ENCODE results near the gene AGBL4. TPM values are rescaled to one million over a fixed set of nuclear protein-coding genes. Genes with fewer than 3 reads are reported as not detected.

AGBL4 gene
- total RNA-seq, 6 experiments from 2014 or later, result 0.06 to 1.8 (median 0.93) TPM

DNA sequence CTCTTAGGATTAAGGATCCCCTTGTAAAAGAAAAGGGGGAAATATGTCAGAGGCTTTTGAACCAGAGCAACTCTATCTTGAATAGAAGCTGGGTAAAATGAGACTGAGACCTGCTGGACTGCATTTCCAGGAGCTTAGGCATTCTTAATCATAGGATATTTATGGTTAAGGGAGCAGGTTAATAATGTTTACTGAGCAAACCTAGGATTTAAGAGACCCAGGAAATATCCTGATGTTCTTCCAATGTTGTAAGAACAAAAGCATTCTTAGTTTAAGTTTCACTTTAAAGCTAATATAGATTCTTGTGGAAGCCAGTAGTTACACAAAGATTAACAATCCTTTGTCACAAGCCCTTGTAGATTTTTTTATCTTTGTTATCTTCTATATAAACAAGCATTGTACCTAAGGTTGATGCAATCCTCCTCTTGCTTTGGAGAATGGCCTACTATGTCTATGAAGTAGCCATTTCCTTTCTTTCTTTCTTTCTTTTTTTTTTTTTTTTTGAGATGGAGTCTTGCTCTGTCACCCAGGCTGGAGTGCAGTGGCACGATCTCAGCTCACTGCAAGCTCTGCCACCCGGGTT, 676.9 kb downstream of the AGBL4 start:
- H3K27ac ChIP-seq, result no peak overlapping the region
- H3K4me1 ChIP-seq, result no peaks in the 10 kb centered on the region
- no peak overlapping the region for H3K4me3 ChIP-seq
- intact Hi-C loops (cut with DNase I), result no loop called here
- no peaks in the 10 kb centered on the region for H3K27me3 ChIP-seq
- TF ChIP-seq POLR2A (IDR thresholded peaks at IDR 0.05), result no peak
- TF ChIP-seq CTCF (IDR thresholded peaks at IDR 0.05), result no peak
- no peaks in the 10 kb centered on the region for H3K36me3 ChIP-seq
- H3K9me3 ChIP-seq, result no peaks in the 10 kb centered on the region
- no peak for DNase-seq
- no peak for ATAC-seq
- WGBS (ENCODE audit: insufficient coverage, low coverage, low lambda C conversion rate, missing lambda C conversion rate), result 20% methylated on average over 1 of the region's 2 CpGs

GRCh38 chr1:49340576-49340975, 683.2 kb downstream of the AGBL4 start:
- H3K36me3 ChIP-seq, result no peaks in the 10 kb centered on the region
- intact Hi-C loops (cut with DNase I), result no loop called here
- no peak for DNase-seq
- WGBS (ENCODE audit: insufficient coverage, low coverage, low lambda C conversion rate, missing lambda C conversion rate), result 67% methylated on average over 2 of the region's 2 CpGs
- H3K9me3 ChIP-seq, result no peaks in the 10 kb centered on the region
- H3K27ac ChIP-seq, result no peak overlapping the region
- no peaks in the 10 kb centered on the region for H3K4me1 ChIP-seq
- no peak overlapping the region for H3K4me3 ChIP-seq
- TF ChIP-seq POLR2A (IDR thresholded peaks at IDR 0.05) (no peak), CTCF (IDR thresholded peaks at IDR 0.05) (no peak)
- no peaks in the 10 kb centered on the region for H3K27me3 ChIP-seq
- ATAC-seq, result no peak

DNA sequence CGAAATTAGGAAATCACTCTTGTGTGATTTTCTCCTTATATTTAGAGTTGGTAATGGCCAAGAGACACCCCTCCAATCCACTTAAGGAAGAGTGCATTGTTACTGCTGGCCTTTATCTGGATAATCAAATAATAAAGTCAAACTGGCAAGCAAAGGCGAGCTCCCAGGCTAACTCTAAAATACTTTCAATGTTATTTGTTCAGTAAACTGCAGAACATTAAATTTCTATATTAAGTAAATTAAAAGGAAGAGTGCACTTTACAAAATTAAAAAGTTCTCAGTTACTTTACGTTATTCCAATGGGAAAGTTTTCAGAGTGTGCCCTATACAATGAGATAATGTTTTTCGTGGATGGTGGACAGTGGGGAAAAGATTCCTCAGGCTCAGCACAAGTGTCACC, 684.7 kb downstream of the AGBL4 start:
- no peak for ATAC-seq
- Histone ChIP-seq H3K27me3 (no peaks in the 10 kb centered on the region), H3K9me3 (no peaks in the 10 kb centered on the region), H3K4me1 (no peaks in the 10 kb centered on the region), H3K27ac (no peak overlapping the region), H3K36me3 (no peaks in the 10 kb centered on the region), H3K4me3 (no peak overlapping the region)
- 49% methylated on average over 4 of the region's 4 CpGs for WGBS (ENCODE audit: insufficient coverage, low coverage, low lambda C conversion rate, missing lambda C conversion rate)
- TF ChIP-seq CTCF (IDR thresholded peaks at IDR 0.05) (no peak), POLR2A (IDR thresholded peaks at IDR 0.05) (no peak)
- intact Hi-C loops (cut with DNase I), result no loop called here
- DNase-seq, result no peak

- ATAC-seq (no peak), DNase-seq (no peak)
- Histone ChIP-seq H3K4me3 (no peak overlapping the region), H3K9me3 (no peaks in the 10 kb centered on the region), H3K36me3 (no peaks in the 10 kb centered on the region), H3K27me3 (no peaks in the 10 kb centered on the region), H3K4me1 (no peaks in the 10 kb centered on the region), H3K27ac (no peak overlapping the region)
- no peak for TF ChIP-seq POLR2A (IDR thresholded peaks at IDR 0.05)
- TF ChIP-seq CTCF (IDR thresholded peaks at IDR 0.05), result no peak
- WGBS (ENCODE audit: insufficient coverage, low coverage, low lambda C conversion rate, missing lambda C conversion rate), result 77% methylated on average over 1 of the region's 1 CpG
- intact Hi-C loops (cut with DNase I), result no loop called here
Observed at GRCh38 chr1:49337251-49337650, 686.5 kb downstream of the AGBL4 start.

DNA sequence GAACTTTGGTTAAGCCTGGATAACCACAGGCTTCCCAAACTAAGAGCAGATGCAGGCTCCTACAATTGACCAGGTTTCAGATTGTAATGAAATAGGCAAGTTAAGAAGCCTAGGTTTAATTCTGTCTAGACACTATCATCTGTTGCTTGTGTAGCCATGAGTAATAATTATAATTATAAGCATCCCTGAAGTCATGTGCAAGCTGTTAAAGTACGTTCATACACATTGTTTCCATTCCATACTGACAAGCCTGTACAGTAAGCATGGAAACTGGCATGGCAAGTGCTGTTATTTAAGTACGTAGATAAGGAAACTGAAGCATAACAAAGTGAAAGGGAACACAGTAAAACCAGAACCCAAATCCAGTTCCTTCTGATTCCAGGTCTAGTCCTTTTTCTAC, 689.8 kb downstream of the AGBL4 start:
- no peak for TF ChIP-seq CTCF (IDR thresholded peaks at IDR 0.05)
- no peak for TF ChIP-seq POLR2A (IDR thresholded peaks at IDR 0.05)
- ATAC-seq, result no peak
- Histone ChIP-seq H3K27ac (no peak overlapping the region), H3K27me3 (no peaks in the 10 kb centered on the region), H3K36me3 (no peaks in the 10 kb centered on the region), H3K9me3 (no peaks in the 10 kb centered on the region), H3K4me3 (no peak overlapping the region), H3K4me1 (no peaks in the 10 kb centered on the region)
- intact Hi-C loops (cut with DNase I), result no loop called here
- no peak for DNase-seq
- 43% methylated on average over 2 of the region's 2 CpGs for WGBS (ENCODE audit: insufficient coverage, low coverage, low lambda C conversion rate, missing lambda C conversion rate)
